Uterus (tissue), 2 donors: ENCODE measurements around the gene EPB41.

Experiments
- POLR2A ChIP-seq, 2 donors: fragments of 450-650 bp; IDR thresholded peaks; one replicate each; pipeline ENCODE4 v1.6.1; 2016; ENCODE audit warnings: antibody characterized with exemption in 2 of 2, mild to moderate bottlenecking in 1 of 2, moderate library complexity in 1 of 2
- TF ChIP-seq, protein P1 (sequence below), 4 experiments: fragments of 200-600 bp in 2 of 4; fragments of 450-650 bp in 2 of 4; sonication (generic) in 2 of 4; IDR thresholded peaks; one replicate each; pipeline ENCODE4 v1.5.1; 2016 to 2019; ENCODE audit warnings: antibody characterized with exemption in 4 of 4, mild to moderate bottlenecking in 2 of 4, moderate library complexity in 1 of 4

DNA sequence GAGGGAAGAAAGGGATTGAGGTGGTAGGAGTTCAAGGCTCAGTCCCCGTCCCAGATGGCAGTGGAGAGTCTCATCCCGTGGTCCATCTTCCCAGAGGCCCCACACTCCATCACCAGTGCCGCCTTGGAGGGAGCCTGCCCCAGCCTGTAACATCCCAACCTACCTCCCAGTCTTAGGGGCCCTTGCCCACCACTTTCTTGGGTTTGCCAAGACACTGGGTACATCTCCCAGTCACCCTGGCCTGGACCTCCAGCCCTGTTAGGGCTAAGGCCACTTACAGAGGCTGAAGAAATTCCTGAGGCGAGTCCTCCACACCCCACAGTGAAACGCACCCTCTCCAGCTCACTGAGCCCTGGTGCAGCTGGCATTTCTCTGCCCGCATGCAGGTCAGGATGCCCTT, 206.0 kb downstream of the EPB41 start:
- TF ChIP-seq, protein P1, sequence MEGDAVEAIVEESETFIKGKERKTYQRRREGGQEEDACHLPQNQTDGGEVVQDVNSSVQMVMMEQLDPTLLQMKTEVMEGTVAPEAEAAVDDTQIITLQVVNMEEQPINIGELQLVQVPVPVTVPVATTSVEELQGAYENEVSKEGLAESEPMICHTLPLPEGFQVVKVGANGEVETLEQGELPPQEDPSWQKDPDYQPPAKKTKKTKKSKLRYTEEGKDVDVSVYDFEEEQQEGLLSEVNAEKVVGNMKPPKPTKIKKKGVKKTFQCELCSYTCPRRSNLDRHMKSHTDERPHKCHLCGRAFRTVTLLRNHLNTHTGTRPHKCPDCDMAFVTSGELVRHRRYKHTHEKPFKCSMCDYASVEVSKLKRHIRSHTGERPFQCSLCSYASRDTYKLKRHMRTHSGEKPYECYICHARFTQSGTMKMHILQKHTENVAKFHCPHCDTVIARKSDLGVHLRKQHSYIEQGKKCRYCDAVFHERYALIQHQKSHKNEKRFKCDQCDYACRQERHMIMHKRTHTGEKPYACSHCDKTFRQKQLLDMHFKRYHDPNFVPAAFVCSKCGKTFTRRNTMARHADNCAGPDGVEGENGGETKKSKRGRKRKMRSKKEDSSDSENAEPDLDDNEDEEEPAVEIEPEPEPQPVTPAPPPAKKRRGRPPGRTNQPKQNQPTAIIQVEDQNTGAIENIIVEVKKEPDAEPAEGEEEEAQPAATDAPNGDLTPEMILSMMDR (IDR thresholded peaks at IDR 0.05) = no peak
- TF ChIP-seq POLR2A (IDR thresholded peaks at IDR 0.05) = no peak
